ENCODE data around the gene HEG1. TPM values are rescaled to one million over a fixed set of nuclear protein-coding genes. Genes with fewer than 3 reads are reported as not detected.
"Not testable (repeated sequence)": the region's sequence is repeated elsewhere in the genome, so short reads cannot be mapped to it uniquely, and the experiment has no call there.

The HEG1 gene
- total and polyA plus RNA-seq, 2 donors (not counting 3 experiments of a cell fraction or from before 2014, with no cell fraction given), result 50.1 to 106 TPM

DNA sequence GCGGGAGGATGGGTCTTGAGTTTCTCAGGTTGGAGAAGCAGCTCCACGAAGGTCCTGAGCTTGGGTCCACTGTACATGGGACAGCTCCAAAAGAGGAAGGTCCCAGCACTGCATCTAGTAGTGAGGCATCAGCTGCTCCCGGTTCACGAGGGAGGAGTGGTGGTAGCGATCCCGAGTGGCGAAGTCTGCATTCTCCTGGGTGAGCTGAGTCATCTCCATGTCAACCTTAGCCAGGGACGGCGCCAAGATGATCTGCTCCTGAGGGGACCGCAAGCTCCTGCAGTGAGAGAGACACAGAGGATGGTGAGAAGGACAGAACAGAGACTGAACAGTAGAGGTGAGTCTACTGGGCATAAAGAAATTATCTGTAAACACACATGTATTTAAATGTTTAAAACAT is 28.0 kb upstream of the HEG1 start:
- ChIA-PET POLR2A (no interaction called here), CTCF (interaction anchor here (0.9 to 1.5 kb wide), 4 partner anchors 9 to 89 kb away, joined by 3 to 5 read pairs (median 3); no protein-coding TSS in a partner anchor)
- no peaks in the 10 kb centered on the region for H3K9me3 ChIP-seq (replicated peaks; ENCODE audit: control insufficient read depth, insufficient read depth, low read length)
- TF ChIP-seq, protein P1, sequence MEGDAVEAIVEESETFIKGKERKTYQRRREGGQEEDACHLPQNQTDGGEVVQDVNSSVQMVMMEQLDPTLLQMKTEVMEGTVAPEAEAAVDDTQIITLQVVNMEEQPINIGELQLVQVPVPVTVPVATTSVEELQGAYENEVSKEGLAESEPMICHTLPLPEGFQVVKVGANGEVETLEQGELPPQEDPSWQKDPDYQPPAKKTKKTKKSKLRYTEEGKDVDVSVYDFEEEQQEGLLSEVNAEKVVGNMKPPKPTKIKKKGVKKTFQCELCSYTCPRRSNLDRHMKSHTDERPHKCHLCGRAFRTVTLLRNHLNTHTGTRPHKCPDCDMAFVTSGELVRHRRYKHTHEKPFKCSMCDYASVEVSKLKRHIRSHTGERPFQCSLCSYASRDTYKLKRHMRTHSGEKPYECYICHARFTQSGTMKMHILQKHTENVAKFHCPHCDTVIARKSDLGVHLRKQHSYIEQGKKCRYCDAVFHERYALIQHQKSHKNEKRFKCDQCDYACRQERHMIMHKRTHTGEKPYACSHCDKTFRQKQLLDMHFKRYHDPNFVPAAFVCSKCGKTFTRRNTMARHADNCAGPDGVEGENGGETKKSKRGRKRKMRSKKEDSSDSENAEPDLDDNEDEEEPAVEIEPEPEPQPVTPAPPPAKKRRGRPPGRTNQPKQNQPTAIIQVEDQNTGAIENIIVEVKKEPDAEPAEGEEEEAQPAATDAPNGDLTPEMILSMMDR (IDR thresholded peaks at IDR 0.05; ENCODE audit: extremely low read depth in 1 of 2, insufficient read depth in 1 of 2, low read depth in 1 of 2, low read length in 2 of 2), result no peak
- TF ChIP-seq GATA2 (IDR thresholded peaks at IDR 0.05; ENCODE audit: insufficient read depth, insufficient read length, low read depth, low read length), result no peak
- no peak for TF ChIP-seq MYC (IDR thresholded peaks at IDR 0.05; ENCODE audit: low read depth, low read length)
- no peak for TF ChIP-seq POLR2A (IDR thresholded peaks at IDR 0.05; ENCODE audit: low read depth, low read length)
- TF ChIP-seq EZH2 (IDR thresholded peaks at IDR 0.05; ENCODE audit: borderline replicate concordance, low read depth, low read length, severe bottlenecking), result no peak
- TF ChIP-seq JUN (IDR thresholded peaks at IDR 0.05; ENCODE audit: borderline replicate concordance, insufficient read depth, insufficient read length, low read depth), result no peak
- TF ChIP-seq POLR2AphosphoS5 (IDR thresholded peaks at IDR 0.05; ENCODE audit: insufficient read depth, low read depth, low read length), result no peak
- no peak for TF ChIP-seq FOS (IDR thresholded peaks at IDR 0.05; ENCODE audit: borderline replicate concordance, insufficient read depth, low read length)
- H3K27ac ChIP-seq (ENCODE audit: insufficient read depth, low read depth, low read length), result no peak overlapping the region
- H2AFZ ChIP-seq (ENCODE audit: low read depth, low read length), result no peak overlapping the region
- H3K4me2 ChIP-seq (ENCODE audit: insufficient read depth, low read length), result no peak overlapping the region
- BruUV-seq (replicated peaks), result no TSS peak
- H3K36me3 ChIP-seq (ENCODE audit: control insufficient read depth in 2 of 2, extremely low read depth in 1 of 2, insufficient read depth in 2 of 2, low read length in 2 of 2), result no peaks in the 10 kb centered on the region
- no peaks in the 10 kb centered on the region for H3K9me1 ChIP-seq (replicated peaks; ENCODE audit: control insufficient read depth, extremely low read depth, insufficient read depth, low read length)
- H3K9ac ChIP-seq (replicated peaks; ENCODE audit: extremely low read depth, insufficient read depth, low read length), result no peak overlapping the region
- H3K4me1 ChIP-seq (ENCODE audit: control insufficient read depth, extremely low read depth, insufficient read depth, low read length), result peaks cover 6% of the 10 kb centered on the region
- no peak overlapping the region for H3K4me3 ChIP-seq (replicated peaks in 1 of 3; ENCODE audit: insufficient read depth in 1 of 3, low read depth in 1 of 3, low read length in 3 of 3)
- dilution Hi-C loops (cut with MboI; ENCODE audit: extremely low pct_ligation_motif_present, low sequenced_read_pairs) (no loop called here), intact Hi-C loops (cut with micrococcal nuclease) (no loop called here)
- no peak for FAIRE-seq
- DNase-seq (ENCODE audit: low read depth, low spot score), result no peak
- H4K20me1 ChIP-seq (replicated peaks; ENCODE audit: control insufficient read depth, extremely low read depth, insufficient read depth, low read length), result no peaks in the 10 kb centered on the region
- no peaks in the 10 kb centered on the region for H3K27me3 ChIP-seq (ENCODE audit: control insufficient read depth in 2 of 2, insufficient read depth in 2 of 2, low read length in 2 of 2)
- H3K79me2 ChIP-seq (ENCODE audit: control insufficient read depth, insufficient read depth, low read length), result no peaks in the 10 kb centered on the region

DNA sequence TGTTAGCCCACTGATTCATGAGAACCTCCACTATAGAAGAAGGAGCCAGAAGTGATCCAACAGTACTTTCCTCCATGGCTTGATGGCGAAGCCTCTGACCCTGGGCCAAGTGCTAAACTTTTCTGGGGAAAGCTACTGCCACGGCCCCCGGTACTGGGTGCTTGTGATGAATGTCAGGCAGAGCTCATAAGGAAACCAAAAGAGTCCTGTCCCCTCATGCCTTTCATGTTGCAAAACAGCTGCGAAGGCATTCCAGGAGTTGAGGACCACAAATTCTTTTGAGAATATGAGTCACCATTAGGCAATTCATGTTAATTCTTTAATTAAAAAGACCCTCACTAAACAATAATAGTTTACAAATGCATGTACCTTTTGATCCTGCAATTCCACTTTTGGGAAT is 26.5 kb upstream of the HEG1 start:
- dilution Hi-C loops (cut with MboI; ENCODE audit: extremely low pct_ligation_motif_present, low sequenced_read_pairs); H3K4me3 ChIP-seq (replicated peaks in 1 of 3; ENCODE audit: insufficient read depth in 1 of 3, low read depth in 1 of 3, low read length in 3 of 3); H2AFZ ChIP-seq (ENCODE audit: low read depth, low read length); FAIRE-seq; POLR2A ChIA-PET; BruUV-seq (replicated peaks); H3K79me2 ChIP-seq (ENCODE audit: control insufficient read depth, insufficient read depth, low read length); H3K9me1 ChIP-seq (replicated peaks; ENCODE audit: control insufficient read depth, extremely low read depth, insufficient read depth, low read length); H4K20me1 ChIP-seq (replicated peaks; ENCODE audit: control insufficient read depth, extremely low read depth, insufficient read depth, low read length); H3K4me1 ChIP-seq (ENCODE audit: control insufficient read depth, extremely low read depth, insufficient read depth, low read length); H3K27me3 ChIP-seq (ENCODE audit: control insufficient read depth in 2 of 2, insufficient read depth in 2 of 2, low read length in 2 of 2); H3K4me2 ChIP-seq (ENCODE audit: insufficient read depth, low read length); H3K36me3 ChIP-seq (ENCODE audit: control insufficient read depth in 2 of 2, extremely low read depth in 1 of 2, insufficient read depth in 2 of 2, low read length in 2 of 2); H3K9me3 ChIP-seq (replicated peaks; ENCODE audit: control insufficient read depth, insufficient read depth, low read length); H3K9ac ChIP-seq (replicated peaks; ENCODE audit: extremely low read depth, insufficient read depth, low read length); CTCF ChIA-PET; intact Hi-C loops (cut with micrococcal nuclease); DNase-seq (ENCODE audit: low read depth, low spot score); H3K27ac ChIP-seq (ENCODE audit: insufficient read depth, low read depth, low read length): not testable (repeated sequence)
